CD14-positive monocyte (primary cell): ENCODE data around the gene SCN5A. TPM values are rescaled to one million over a fixed set of nuclear protein-coding genes. Genes with fewer than 3 reads are reported as not detected.

Source experiments
- DNase-seq, 3 donors: peaks; one replicate each; pipeline ENCODE4 v3.0.0-alpha.2; 2011 to 2022
- H2AFZ ChIP-seq: 2 replicates; pipeline ENCODE4 v1.6.0; 2012; ENCODE audit warnings: mild to moderate bottlenecking, low read depth, low read length, inconsistent platforms; ENCODE audit not compliant: insufficient read depth, poor library complexity, severe bottlenecking
- H3K27ac ChIP-seq, 2 donors: 1 replicate in 1 of 2; 2 replicates in 1 of 2; pipeline ENCODE4 v1.5.1; 2012 to 2013; ENCODE audit warnings: low read length in 2 of 2, control low read depth in 1 of 2, inconsistent platforms in 1 of 2, low read depth in 1 of 2, mild to moderate bottlenecking in 1 of 2
- H3K27me3 ChIP-seq, 2 donors: one replicate each; pipeline versions ENCODE4 v1.6.0 to v1.6.1; 2011 to 2013; ENCODE audit warnings: low read length in 2 of 2; ENCODE audit not compliant: control insufficient read depth in 2 of 2, insufficient read depth in 2 of 2
- H3K36me3 ChIP-seq, 2 donors: replicated peaks in 1 of 2; 1 replicate in 1 of 2; 2 replicates in 1 of 2; pipeline versions ENCODE4 v1.5.1 to v1.6.1; 2012 to 2013; ENCODE audit warnings: low read length in 2 of 2, control low read depth in 1 of 2, inconsistent platforms in 1 of 2, mild to moderate bottlenecking in 1 of 2; ENCODE audit not compliant: insufficient read depth in 2 of 2, control insufficient read depth in 1 of 2
- H3K4me1 ChIP-seq, 2 donors: 1 replicate in 1 of 2; 2 replicates in 1 of 2; pipeline versions ENCODE4 v1.5.1 to v1.6.1; 2012 to 2013; ENCODE audit warnings: low read length in 2 of 2, control low read depth in 1 of 2, inconsistent platforms in 1 of 2, mild to moderate bottlenecking in 1 of 2, moderate library complexity in 1 of 2; ENCODE audit not compliant: insufficient read depth in 2 of 2, control insufficient read depth in 1 of 2
- H3K4me2 ChIP-seq: replicated peaks from 2 replicates; pipeline ENCODE3; 2012; ENCODE audit warnings: low read length, moderate library complexity, mild to moderate bottlenecking; ENCODE audit not compliant: poor library complexity, severe bottlenecking; ENCODE audit errors: extremely low read depth
- H3K4me3 ChIP-seq, 3 experiments: fragments of 200-600 bp in 1 of 3; sonication (generic) in 1 of 3; replicated peaks in 1 of 3; 1 replicate in 2 of 3; 2 replicates in 1 of 3; pipeline ENCODE4 v1.5.1; 2011 to 2013; ENCODE audit warnings: low read length in 3 of 3, mild to moderate bottlenecking in 3 of 3, control low read depth in 2 of 3, low read depth in 2 of 3, inconsistent platforms in 1 of 3, moderate library complexity in 1 of 3
- H3K79me2 ChIP-seq: 2 replicates; pipeline ENCODE4 v1.6.0; 2012; ENCODE audit warnings: mild to moderate bottlenecking, control low read depth, inconsistent platforms, low read length, moderate library complexity; ENCODE audit not compliant: insufficient read depth
- H3K9ac ChIP-seq: 2 replicates; pipeline ENCODE4 v1.6.0; 2017; ENCODE audit warnings: low read length, mild to moderate bottlenecking; ENCODE audit not compliant: insufficient read depth, poor library complexity, severe bottlenecking
- H3K9me3 ChIP-seq, 2 donors: replicated peaks in 1 of 2; 1 replicate in 1 of 2; 2 replicates in 1 of 2; pipeline versions ENCODE4 v1.5.1 to v1.6.1; 2012 to 2013; ENCODE audit warnings: low read length in 2 of 2, control low read depth in 1 of 2; ENCODE audit not compliant: control insufficient read depth in 1 of 2, insufficient read depth in 1 of 2
- H4K20me1 ChIP-seq: 2 replicates; pipeline ENCODE4 v1.6.0; 2012; ENCODE audit warnings: mild to moderate bottlenecking, low read length, control low read depth, moderate library complexity; ENCODE audit not compliant: insufficient read depth
- H3K27ac Mint-ChIP-seq, 7 donors: one replicate each; pipeline ENCODE4 v1.8.0; 2020; ENCODE audit warnings: mild to moderate bottlenecking in 7 of 7, mixed read lengths in 7 of 7, moderate library complexity in 6 of 7, inconsistent platforms in 2 of 7
- H3K27me3 Mint-ChIP-seq, 3 donors: one replicate each; pipeline ENCODE4 v1.8.0; 2021 to 2022; ENCODE audit warnings: low read depth in 3 of 3, mild to moderate bottlenecking in 3 of 3, mixed read lengths in 3 of 3, moderate library complexity in 3 of 3, inconsistent platforms in 1 of 3
- H3K36me3 Mint-ChIP-seq, 2 donors: one replicate each; pipeline ENCODE4 v1.8.0; 2020; ENCODE audit warnings: mixed read lengths in 2 of 2, inconsistent platforms in 1 of 2, mild to moderate bottlenecking in 1 of 2
- H3K4me1 Mint-ChIP-seq: one replicate; pipeline ENCODE4 v1.8.0; 2020; ENCODE audit warnings: mild to moderate bottlenecking, mixed read lengths
- H3K4me3 Mint-ChIP-seq, 2 donors: one replicate each; pipeline ENCODE4 v1.8.0; 2020; ENCODE audit warnings: mild to moderate bottlenecking in 2 of 2, mixed read lengths in 2 of 2, moderate library complexity in 1 of 2
- H3K9me3 Mint-ChIP-seq, 7 donors: one replicate each; pipeline ENCODE4 v1.8.0; 2020 to 2022; ENCODE audit warnings: mixed read lengths in 7 of 7, mild to moderate bottlenecking in 6 of 7, moderate library complexity in 6 of 7, inconsistent platforms in 2 of 7
- WGBS: methylation state at CpG from one replicate; pipeline ENCODE4 v1.1.5; 2013; ENCODE audit warnings: missing lambda C conversion rate; ENCODE audit not compliant: insufficient coverage; 5-methylcytosine and 5-hydroxymethylcytosine counted together
- intact Hi-C, 2 donors: fragments of 100-400 bp; cut with micrococcal nuclease; formaldehyde crosslinking; loops; one replicate each; pipeline versions ENCODE4 v1.15.0 to v1.15.1; 2023
- polyA plus RNA-seq, 3 donors: library from polyadenylated mRNA; depleted of rRNA in 1 of 3; unstranded in 2 of 3; stranded (reverse) in 1 of 3; fragments of 300-500 nt in 2 of 3; fragments of >200 nt in 1 of 3; fragmentation: Illumina TruSeq in 2 of 3; gene quantifications; 1 replicate in 2 of 3; 2 replicates in 1 of 3; pipeline ENCODE4 v1.2.3, GENCODE V29; 2012 to 2021
- TF ChIP-seq, protein P1 (sequence below): fragments of 200-600 bp; IDR thresholded peaks from one replicate; pipeline ENCODE4 v1.8.0; 2022; ENCODE audit warnings: antibody characterized with exemption, mild to moderate bottlenecking

The SCN5A gene
- polyA plus RNA-seq, 3 donors, result not detected

- Histone ChIP-seq H3K36me3 (peaks cover 26 to 59% of the 10 kb centered on the region in 2 donors), H3K9ac (no peak overlapping the region), H3K79me2 (no peaks in the 10 kb centered on the region), H3K4me3 (no peak overlapping the region), H3K4me2 (no peak overlapping the region), H3K4me1 (no peaks in the 10 kb centered on the region), H4K20me1 (peaks cover 3% of the 10 kb centered on the region), H3K9me3 (no peaks in the 10 kb centered on the region), H3K27ac (no peak overlapping the region), H3K27me3 (no peaks in the 10 kb centered on the region), H2AFZ (no peak overlapping the region)
- H3K4me1 Mint-ChIP-seq, result peaks cover 4% of the 10 kb centered on the region
- H3K4me3 Mint-ChIP-seq, result no peak overlapping the region
- intact Hi-C loops, result no loop called here
- TF ChIP-seq, protein P1, sequence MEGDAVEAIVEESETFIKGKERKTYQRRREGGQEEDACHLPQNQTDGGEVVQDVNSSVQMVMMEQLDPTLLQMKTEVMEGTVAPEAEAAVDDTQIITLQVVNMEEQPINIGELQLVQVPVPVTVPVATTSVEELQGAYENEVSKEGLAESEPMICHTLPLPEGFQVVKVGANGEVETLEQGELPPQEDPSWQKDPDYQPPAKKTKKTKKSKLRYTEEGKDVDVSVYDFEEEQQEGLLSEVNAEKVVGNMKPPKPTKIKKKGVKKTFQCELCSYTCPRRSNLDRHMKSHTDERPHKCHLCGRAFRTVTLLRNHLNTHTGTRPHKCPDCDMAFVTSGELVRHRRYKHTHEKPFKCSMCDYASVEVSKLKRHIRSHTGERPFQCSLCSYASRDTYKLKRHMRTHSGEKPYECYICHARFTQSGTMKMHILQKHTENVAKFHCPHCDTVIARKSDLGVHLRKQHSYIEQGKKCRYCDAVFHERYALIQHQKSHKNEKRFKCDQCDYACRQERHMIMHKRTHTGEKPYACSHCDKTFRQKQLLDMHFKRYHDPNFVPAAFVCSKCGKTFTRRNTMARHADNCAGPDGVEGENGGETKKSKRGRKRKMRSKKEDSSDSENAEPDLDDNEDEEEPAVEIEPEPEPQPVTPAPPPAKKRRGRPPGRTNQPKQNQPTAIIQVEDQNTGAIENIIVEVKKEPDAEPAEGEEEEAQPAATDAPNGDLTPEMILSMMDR, result no peak
- no peak overlapping the region for H3K27ac Mint-ChIP-seq
- H3K36me3 Mint-ChIP-seq, result peaks cover 46 to 62% of the 10 kb centered on the region in 2 donors
- no CpG with 5 or more reads among the region's 1 CpG for WGBS
- H3K27me3 Mint-ChIP-seq, result peaks cover 0 to 2% (median 0%) of the 10 kb centered on the region in 3 donors
- H3K9me3 Mint-ChIP-seq, result no peaks in the 10 kb centered on the region
- DNase-seq, result no peak
Measured at GRCh38 chr3:38516669-38517068, 132.8 kb downstream of the SCN5A start.

DNA sequence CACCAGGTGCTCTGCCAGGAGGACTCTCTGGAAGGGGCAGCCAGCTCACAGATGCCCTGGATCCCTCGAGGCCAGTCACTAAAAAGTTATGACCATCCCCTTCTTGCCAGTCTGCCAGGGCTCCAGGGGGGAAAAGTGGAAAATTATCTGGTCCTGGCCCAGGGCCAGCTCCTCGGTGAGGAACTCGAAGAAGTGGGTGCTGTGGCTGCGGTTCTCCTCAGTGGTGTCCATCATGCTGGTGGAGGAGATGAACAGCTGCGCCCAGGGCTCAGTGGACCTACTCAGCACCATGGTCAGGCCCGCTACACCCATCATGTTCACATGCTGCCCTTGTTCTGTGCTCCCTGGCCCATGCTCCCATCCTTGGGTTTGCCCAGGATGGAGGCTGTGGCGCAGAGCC lies 134.1 kb downstream of the SCN5A start:
- TF ChIP-seq, protein P1, result no peak
- Histone ChIP-seq H4K20me1 (no peaks in the 10 kb centered on the region), H3K36me3 (peaks cover 26 to 68% of the 10 kb centered on the region in 2 donors), H3K27me3 (no peaks in the 10 kb centered on the region), H3K4me3 (no peak overlapping the region), H3K27ac (no peak overlapping the region), H3K79me2 (no peaks in the 10 kb centered on the region), H3K9ac (no peak overlapping the region), H3K4me1 (no peaks in the 10 kb centered on the region), H3K4me2 (no peak overlapping the region), H3K9me3 (no peaks in the 10 kb centered on the region), H2AFZ (no peak overlapping the region)
- Mint-ChIP-seq H3K4me1 (peaks cover 4% of the 10 kb centered on the region), H3K27me3 (peaks cover 0 to 2% (median 0%) of the 10 kb centered on the region in 3 donors), H3K9me3 (no peaks in the 10 kb centered on the region), H3K36me3 (peaks cover 54 to 70% of the 10 kb centered on the region in 2 donors), H3K27ac (no peak overlapping the region), H3K4me3 (no peak overlapping the region)
- 87% methylated on average over 4 of the region's 7 CpGs for WGBS
- intact Hi-C loops, result no loop called here
- DNase-seq, result no peak
